T-helper 2 cell (primary cell): Measurements from ENCODE around the gene TECRL.

Experiments
- DNase-seq, 5 experiments: peaks; one replicate each; pipeline versions ENCODE4 v3.0.0 to v3.0.0-alpha.2; 2012 to 2022

TECRL gene

DNA sequence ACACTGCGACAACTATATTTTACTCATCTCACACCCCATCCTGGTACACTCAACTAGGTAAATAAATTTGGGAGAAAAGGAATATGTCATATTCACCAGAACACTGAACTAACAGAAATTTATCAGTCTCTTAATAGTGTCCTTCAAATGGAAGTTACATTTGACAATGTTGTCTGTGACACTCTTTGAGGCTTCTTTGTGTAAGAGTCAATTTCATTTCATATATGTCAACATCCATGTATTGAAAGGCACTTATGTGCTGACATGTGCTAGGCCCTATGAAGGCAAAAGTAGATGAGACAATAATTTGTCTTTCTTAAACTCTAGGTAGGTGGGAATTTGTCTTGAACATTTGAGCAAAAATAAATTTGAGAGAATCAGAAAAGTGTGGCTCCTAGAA lies 82.0 kb downstream of the TECRL start:
- no peak for DNase-seq

- no peak for DNase-seq
Measured at GRCh38 chr4:64326507-64326906, 82.7 kb downstream of the TECRL start.

GRCh38 chr4:64306255-64306565 lies 103.0 kb downstream of the TECRL start:
- DNase-seq = no peak

- no peak for DNase-seq
Measured at GRCh38 chr4:64305565-64306254, 103.5 kb downstream of the TECRL start.

DNA sequence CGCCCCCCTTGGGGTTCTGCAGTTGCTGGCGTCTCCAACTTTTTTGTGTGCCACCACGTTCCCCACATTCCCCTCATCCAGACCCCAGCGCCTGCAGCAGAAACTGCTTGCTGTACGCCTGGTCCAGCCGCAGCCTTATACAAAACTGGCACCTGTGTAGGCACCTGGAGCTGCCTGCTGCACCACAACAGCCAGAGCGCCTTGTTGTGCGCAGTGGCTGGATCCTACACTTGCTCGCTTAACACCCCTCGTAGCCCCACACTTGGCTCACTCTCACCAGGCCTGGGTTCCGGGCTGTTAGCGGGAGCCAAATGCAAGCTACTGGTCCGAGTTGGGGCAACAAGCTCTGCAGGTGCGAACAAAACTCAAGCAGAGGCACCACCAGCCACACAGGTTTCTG lies 136.8 kb downstream of the TECRL start:
- no peak for DNase-seq

DNA sequence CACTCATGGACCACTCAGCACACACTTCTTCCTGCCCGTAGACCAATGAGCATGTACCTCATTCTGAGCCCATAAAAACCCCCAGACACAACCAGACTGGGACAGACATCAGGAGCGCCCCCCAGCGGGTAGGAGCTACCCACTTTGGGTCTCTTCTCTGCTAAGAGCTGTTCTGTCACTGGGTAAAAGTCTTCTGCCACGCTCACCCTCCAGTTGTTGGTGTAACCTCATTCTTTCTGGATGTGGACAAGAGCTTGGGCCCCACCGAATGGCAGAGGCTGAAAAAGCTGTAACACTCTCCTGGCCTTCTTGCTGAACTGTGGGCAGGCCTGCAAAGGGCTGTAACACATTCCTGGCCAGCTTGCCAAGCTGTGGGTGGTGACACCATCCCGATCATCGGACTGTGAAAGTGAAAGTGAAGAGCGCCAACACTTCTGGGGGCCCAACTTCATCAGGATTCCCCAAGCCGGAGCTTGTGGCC lies 137.6 kb downstream of the TECRL start:
- DNase-seq = no peak

- DNase-seq = no peak
Measured at GRCh38 chr4:64266669-64267068, 142.6 kb downstream of the TECRL start.

DNA sequence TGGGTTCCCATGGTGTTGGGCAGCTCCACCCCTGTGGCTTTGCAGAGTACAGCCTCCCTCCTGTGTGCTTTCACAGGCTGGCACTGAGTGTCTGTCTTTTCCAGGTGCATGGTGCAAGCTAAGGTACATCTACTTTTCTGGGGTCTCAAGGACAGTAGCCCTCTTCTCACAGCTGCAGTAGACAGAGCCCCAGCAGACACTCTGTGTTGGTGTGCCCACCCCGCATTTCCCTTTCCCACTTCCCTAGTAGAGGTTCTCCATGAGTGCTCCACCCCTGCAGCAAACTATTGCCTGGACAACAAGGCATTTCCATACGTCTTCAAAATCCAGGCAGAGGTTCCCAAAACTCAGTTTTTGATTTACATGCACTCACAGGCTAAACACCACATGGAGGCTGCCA lies 143.0 kb downstream of the TECRL start:
- DNase-seq = no peak

DNA sequence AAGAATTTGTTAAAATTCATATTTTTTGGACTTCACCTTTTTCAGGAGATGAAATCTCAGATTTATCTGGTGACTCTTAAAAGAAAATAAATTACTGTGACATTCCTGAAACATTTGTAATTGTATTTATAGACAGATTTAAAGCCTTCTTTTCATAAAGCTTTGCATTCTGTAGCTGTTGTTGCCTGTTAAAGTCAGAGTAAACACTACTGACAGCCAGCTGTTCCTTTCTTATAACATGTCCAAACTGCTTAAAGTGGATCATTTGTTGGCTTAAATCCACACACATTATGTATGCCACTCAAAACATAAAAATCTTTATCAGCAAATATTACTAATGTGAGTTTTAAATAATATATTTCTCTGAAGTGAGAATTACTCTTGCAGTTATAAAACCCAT lies 157.5 kb downstream of the TECRL start:
- DNase-seq = no peak

DNA sequence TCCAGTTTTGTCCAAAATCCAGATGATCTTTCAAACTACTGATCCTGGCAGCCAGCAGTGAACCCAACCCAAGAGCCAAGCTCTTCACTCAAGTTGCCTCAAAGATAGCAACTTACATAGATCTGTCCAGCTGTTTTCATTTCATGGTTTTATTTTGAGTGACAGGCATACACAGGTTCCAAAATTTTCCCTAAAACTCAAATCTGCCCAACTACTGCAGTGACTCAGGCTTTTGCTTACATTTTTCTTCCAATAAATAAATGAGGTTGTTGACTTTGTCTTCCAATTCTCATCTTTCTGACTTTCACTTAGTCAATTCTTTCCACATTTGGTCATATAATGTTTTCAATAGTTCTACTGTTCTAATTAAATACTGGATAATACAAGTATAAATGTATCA lies 158.8 kb downstream of the TECRL start:
- no peak for DNase-seq

GRCh38 chr4:64250061-64250460 lies 159.2 kb downstream of the TECRL start:
- no peak for DNase-seq

DNA sequence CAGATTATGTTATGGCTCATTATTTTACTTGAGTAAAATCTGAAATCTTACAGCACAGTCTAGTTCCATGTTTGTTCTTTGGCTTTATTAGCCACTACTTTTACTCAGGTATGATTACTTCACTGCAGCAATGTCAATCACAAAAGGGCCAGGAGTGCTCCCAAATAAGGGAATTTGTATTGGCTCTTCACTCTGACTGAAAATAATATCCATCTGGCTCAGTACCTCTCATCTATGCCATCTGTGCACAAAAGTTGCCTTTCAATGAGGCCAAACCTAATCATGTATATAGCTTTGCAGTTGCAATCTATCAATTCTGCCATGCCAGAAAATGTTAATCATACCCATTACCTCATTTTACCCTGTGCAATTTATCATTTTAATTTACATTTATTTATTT lies 161.1 kb downstream of the TECRL start:
- DNase-seq = no peak

GRCh38 chr4:64230709-64231310 lies 178.4 kb downstream of the TECRL start:
- DNase-seq = no peak
